Brain microvascular endothelial cell (primary cell): ENCODE measurements around the gene XPNPEP2.

ENCODE experiments used
- DNase-seq: peaks from one replicate; pipeline ENCODE4 v3.0.0-alpha.2; 2020
- H3K27ac ChIP-seq: fragments of 250-450 bp; sonication (Bioruptor Pico); 2 replicates; pipeline ENCODE4 v1.5.1; 2020; ENCODE audit warnings: mild to moderate bottlenecking, moderate library complexity
- H3K27me3 ChIP-seq: fragments of 250-450 bp; sonication (Bioruptor Pico); replicated peaks from 2 replicates; pipeline ENCODE4 v1.5.1; 2020; ENCODE audit warnings: mild to moderate bottlenecking
- H3K36me3 ChIP-seq: fragments of 250-450 bp; sonication (Bioruptor Pico); replicated peaks from 2 replicates; pipeline ENCODE4 v1.5.1; 2020; ENCODE audit warnings: mild to moderate bottlenecking
- H3K4me3 ChIP-seq: 2 replicates; pipeline ENCODE4 v1.5.1; 2011; ENCODE audit warnings: low read depth, mild to moderate bottlenecking, control low read depth, low read length, moderate library complexity
- in situ Hi-C: cut with HindIII; loops from 2 replicates; pipeline ENCODE4 v1.10.0; 2017; ENCODE audit warnings: low sequenced_read_pairs, low pct_ligation_motif_present
- TF ChIP-seq, protein P1 (sequence below): IDR thresholded peaks from 2 replicates; pipeline ENCODE4 v1.5.1; 2011; ENCODE audit warnings: low read depth, mild to moderate bottlenecking, moderate library complexity, low read length, control low read depth, inconsistent platforms; ENCODE audit errors: missing control alignments

XPNPEP2 gene

DNA sequence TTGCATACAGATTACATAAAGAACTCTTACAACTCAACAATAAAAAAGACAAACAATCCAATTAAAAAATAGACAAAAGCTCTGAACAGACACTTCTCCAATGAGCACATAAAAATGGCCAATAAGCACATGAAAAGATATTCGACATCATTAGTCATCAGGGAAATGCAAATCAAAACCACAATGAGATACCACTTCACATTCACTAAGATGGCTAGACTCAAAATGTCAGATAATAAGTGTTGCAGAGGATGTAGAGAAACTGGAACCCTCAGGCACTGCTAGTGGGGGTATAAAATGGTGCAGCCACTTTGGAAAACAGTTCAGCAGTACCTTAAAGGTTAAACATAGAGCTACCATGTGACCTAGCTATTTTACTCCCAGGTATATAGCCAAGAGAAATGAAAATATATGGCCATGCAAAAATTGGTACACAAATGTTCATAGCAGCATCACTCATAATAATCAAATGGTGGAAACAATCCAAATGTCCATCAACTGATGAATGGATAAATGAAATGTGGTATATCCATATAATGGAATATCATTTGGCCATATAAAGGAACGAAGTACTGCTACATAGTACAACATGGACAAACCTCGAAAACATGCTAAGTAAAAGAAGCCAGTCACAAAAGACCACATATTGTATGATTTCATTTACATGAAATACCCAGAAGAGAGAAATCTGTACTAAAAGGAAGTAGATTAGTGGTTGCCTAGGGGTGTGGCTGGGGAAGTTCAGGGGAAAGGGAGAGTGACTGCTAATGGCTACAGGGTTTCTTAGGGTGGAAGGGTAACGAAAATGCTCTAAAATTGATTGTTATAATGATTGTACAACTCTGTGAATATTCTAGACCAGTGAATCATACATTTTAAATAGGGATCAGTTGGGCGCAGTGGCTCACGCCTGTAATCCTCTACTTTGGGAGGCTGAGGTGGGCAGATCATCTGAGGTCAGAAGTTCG lies 70.3 kb downstream of the XPNPEP2 start:
- in situ Hi-C loops = no loop called here
- DNase-seq = no peak
- Histone ChIP-seq H3K27me3 (no peaks in the 10 kb centered on the region), H3K4me3 (no peak overlapping the region), H3K36me3 (peaks cover 4% of the 10 kb centered on the region), H3K27ac (no peak overlapping the region)
- TF ChIP-seq, protein P1, sequence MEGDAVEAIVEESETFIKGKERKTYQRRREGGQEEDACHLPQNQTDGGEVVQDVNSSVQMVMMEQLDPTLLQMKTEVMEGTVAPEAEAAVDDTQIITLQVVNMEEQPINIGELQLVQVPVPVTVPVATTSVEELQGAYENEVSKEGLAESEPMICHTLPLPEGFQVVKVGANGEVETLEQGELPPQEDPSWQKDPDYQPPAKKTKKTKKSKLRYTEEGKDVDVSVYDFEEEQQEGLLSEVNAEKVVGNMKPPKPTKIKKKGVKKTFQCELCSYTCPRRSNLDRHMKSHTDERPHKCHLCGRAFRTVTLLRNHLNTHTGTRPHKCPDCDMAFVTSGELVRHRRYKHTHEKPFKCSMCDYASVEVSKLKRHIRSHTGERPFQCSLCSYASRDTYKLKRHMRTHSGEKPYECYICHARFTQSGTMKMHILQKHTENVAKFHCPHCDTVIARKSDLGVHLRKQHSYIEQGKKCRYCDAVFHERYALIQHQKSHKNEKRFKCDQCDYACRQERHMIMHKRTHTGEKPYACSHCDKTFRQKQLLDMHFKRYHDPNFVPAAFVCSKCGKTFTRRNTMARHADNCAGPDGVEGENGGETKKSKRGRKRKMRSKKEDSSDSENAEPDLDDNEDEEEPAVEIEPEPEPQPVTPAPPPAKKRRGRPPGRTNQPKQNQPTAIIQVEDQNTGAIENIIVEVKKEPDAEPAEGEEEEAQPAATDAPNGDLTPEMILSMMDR = no peak

DNA sequence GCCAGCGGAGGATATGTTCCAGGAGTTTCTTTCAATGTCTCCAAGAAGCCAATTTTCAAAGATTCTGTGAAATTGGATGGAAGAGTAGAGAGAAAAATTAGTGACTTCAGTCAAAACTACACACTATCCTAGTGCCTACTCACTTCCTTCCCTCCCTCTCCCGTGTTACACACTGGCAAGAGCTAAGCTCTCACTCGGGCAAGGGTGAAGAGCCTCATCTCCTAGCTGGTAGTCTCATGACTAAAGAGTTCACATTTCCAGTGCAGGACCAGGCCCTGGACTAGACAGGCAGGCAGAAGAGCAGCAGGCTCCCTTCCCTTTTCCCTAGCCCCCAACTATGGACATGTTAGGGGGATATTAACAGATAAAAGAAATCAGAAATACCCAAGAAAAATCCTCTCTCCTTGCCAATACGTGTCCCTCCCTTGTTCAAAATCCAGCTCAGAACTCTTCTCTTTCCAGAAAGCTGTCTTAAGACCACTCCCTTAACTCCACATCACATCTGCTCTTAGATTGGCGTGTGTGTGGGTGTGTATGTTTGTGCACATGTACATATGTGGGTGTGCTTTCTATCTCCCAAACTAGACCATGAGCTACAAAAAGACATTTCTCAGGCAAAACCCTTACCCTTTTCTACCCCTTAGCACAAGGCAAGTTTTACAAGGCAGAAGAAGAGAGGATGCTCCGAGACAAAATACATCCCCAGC lies 75.0 kb downstream of the XPNPEP2 start:
- TF ChIP-seq, protein P1 = no peak
- no peak for DNase-seq
- in situ Hi-C loops = no loop called here
- Histone ChIP-seq H3K27me3 (no peaks in the 10 kb centered on the region), H3K36me3 (peaks cover 4% of the 10 kb centered on the region), H3K4me3 (no peak overlapping the region), H3K27ac (no peak overlapping the region)

DNA sequence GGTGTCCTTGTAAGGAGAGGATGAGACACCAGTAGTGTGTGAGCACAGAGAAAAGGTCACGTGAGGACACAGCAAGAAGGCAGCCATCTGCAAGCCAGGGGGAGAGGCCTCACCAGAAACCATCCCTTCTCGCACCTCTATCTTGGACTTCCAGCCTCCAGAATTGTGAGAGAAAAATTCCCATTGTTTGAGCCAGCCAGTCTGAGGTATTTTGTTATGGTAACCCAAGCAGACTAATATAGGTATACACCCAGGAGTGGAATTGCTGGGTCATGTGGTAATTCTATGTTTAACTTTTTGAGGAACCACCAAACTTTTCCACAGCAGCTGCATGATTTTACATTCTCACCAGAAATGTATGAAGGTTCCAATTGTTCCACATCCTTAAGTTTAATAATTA lies 79.3 kb downstream of the XPNPEP2 start:
- DNase-seq = no peak
- no peak overlapping the region for H3K4me3 ChIP-seq
- in situ Hi-C loops = no loop called here
- TF ChIP-seq, protein P1 = no peak
- peaks cover 4% of the 10 kb centered on the region for H3K36me3 ChIP-seq
- no peak overlapping the region for H3K27ac ChIP-seq
- H3K27me3 ChIP-seq = no peaks in the 10 kb centered on the region
